Heart right ventricle (tissue), 16 donors: ENCODE measurements around the gene KRTAP1-5. TPM values are rescaled to one million over a fixed set of nuclear protein-coding genes. Genes with fewer than 3 reads are reported as not detected.

ENCODE experiments used
- ATAC-seq, 8 donors: fragments of 200-7000 bp; cut with Tn5 transposase; one replicate each; pipeline ENCODE4 v1.9.1; 2020; ENCODE audit warnings: mild to moderate bottlenecking in 8 of 8, moderate library complexity in 8 of 8, moderate number of reproducible peaks in 1 of 8
- DNase-seq, 2 donors: peaks; one replicate each; pipeline ENCODE4 v3.0.0-alpha.2; 2020
- H3K27ac ChIP-seq, 10 donors: fragments of 200-600 bp; sonication (generic) in 2 of 10; one replicate each; pipeline versions ENCODE4 v1.5.0 to v1.8.0; 2020 to 2022; ENCODE audit warnings: mild to moderate bottlenecking in 3 of 10
- H3K27me3 ChIP-seq, 7 donors: fragments of 200-600 bp; one replicate each; pipeline ENCODE4 v1.8.0; 2021 to 2022; ENCODE audit warnings: mild to moderate bottlenecking in 2 of 7
- H3K36me3 ChIP-seq, 9 donors: fragments of 200-600 bp; sonication (generic) in 1 of 9; one replicate each; pipeline versions ENCODE4 v1.5.0 to v1.8.0; 2020 to 2022; ENCODE audit warnings: mild to moderate bottlenecking in 2 of 9
- H3K4me1 ChIP-seq, 9 donors: fragments of 200-600 bp; sonication (generic) in 1 of 9; one replicate each; pipeline versions ENCODE4 v1.5.0 to v1.8.0; 2020 to 2022; ENCODE audit warnings: mild to moderate bottlenecking in 4 of 9
- H3K4me3 ChIP-seq, 10 donors: fragments of 200-600 bp; sonication (generic) in 2 of 10; one replicate each; pipeline versions ENCODE4 v1.5.0 to v1.8.0; 2020 to 2022; ENCODE audit warnings: mild to moderate bottlenecking in 7 of 10, moderate library complexity in 2 of 10
- H3K9me3 ChIP-seq, 11 donors: fragments of 200-600 bp in 10 of 11; sonication (generic) in 2 of 11; one replicate each; pipeline versions ENCODE4 v1.5.0 to v1.8.0; 2013 to 2022; ENCODE audit warnings: mild to moderate bottlenecking in 2 of 11, control low read depth in 1 of 11, moderate library complexity in 1 of 11
- WGBS, 2 donors: extraction: QIAGEN DNeasy Blood & Tissue Kit; methylation state at CpG; one replicate each; pipeline ENCODE4 v1.1.7; 2013; ENCODE audit warnings: inconsistent platforms in 1 of 2; 5-methylcytosine and 5-hydroxymethylcytosine counted together
- intact Hi-C, 10 donors: fragments of 100-400 bp; cut with DNase I; formaldehyde crosslinking; loops; one replicate each; pipeline versions ENCODE4 v1.11.1 to v1.14.2; 2022
- long read RNA-seq, 3 donors: library from polyadenylated mRNA; unstranded; transcript quantifications; one replicate each; pipeline ENCODE4 v2.0.0, GENCODE V29; 2020 to 2021
- polyA plus RNA-seq, 2 donors: library from polyadenylated mRNA; stranded (reverse); fragments of 200-250 nt; gene quantifications; one replicate each; pipeline ENCODE4 v1.2.3, GENCODE V29; 2013
- total RNA-seq, 10 donors: library from RNA; stranded (reverse); fragmentation: NEBNext Ultra II Directional in 3 of 10; extraction: Animal tissue kit (Norgen Biotek cat#: 25700) in 3 of 10; gene quantifications; one replicate each; pipeline versions ENCODE4 v1.2.1 to v1.2.4, GENCODE V29; 2021 to 2023
- TF ChIP-seq, protein P1 (sequence below), 9 donors: fragments of 200-600 bp; sonication (generic) in 2 of 9; IDR thresholded peaks; one replicate each; pipeline versions ENCODE4 v1.5.0 to v1.8.0; 2021 to 2022; ENCODE audit warnings: antibody characterized with exemption in 9 of 9, mild to moderate bottlenecking in 5 of 9, moderate library complexity in 1 of 9
- donor health status: Arrhythmogenic right ventricular cardiomyopathy.
- donor health status: ischemic (EF 13 %, LVEDD 7.1; RV severe dilation, severe dysfunction).
- donor health status: healthy with polysubstance abuse.
- donor health status: DM: no; HTN: yes; CAD: no.
- donor health status: DM: no; HTN: no; CAD: no.
- donor health status: ischemic (EF 25% LVEDD 6.9; RV normal size, moderate dysfunction).
- donor health status: ischemic (EF 25% LVEDD 5.7; RV mildly dilated, moderate dysfunction).
- donor health status: healthy.
- donor health status: DM: yes; HTN: yes; CAD: no.
- donor health status: Ischemic cardiomyopathy.
- donor health status: ischemic (EF 35%, LVEDD 5.7; RV mildly dilated, moderate dysfunction).
- donor health status: nonischemic (EF 11% LVEDD 7.7; RV severe dilation, severe dysfunction).
- donor health status: DM: yes; HTN: yes; CAD: no.
- donor health status: PGD.
- donor health status: ischemic (EF 29% LVEDD 5.4; RV normal size, mild dysfunction).
- donor health status: nonischemic (EF 23%, LVEDD 6.1; RV moderate dilation, normal function).

KRTAP1-5 gene, protein sequence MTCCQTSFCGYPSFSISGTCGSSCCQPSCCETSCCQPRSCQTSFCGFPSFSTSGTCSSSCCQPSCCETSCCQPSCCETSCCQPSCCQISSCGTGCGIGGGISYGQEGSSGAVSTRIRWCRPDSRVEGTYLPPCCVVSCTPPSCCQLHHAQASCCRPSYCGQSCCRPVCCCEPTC
- not detected for total RNA-seq
- not detected for polyA plus RNA-seq
- long read RNA-seq, donor 1 = 0 reads
- long read RNA-seq, donor 2 = 0 reads
- long read RNA-seq, donor 3 = 0 reads

DNA sequence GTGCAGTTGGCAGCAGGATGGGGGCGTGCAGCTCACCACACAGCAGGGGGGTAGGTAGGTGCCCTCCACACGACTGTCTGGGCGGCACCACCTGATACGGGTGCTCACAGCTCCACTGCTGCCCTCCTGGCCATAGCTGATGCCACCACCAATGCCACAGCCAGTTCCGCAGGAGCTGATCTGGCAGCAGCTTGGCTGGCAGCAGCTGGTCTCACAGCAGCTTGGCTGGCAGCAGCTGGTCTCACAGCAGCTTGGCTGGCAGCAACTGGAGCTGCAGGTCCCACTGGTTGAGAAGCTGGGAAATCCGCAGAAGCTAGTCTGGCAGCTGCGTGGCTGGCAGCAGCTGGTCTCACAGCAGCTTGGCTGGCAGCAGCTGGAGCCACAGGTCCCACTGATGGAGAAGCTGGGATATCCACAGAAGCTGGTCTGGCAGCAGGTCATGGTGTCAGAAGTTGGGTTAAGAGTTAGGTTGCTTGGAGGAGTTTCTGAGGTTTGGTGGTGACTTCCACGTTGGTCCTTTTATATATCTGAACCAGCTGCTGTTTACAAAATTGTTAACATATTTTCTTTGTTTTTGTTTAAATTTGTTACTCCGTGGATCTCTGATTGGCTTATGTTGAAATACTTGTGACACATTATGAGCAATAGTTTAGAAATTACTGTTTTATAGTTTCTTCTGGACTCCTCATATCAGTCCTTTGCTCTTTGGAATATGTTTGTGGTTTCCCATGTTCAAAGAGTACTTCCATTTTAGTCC, at the start of gene KRTAP1-5:
TSS of gene KRTAP1-5 (minus strand) at position 494 of the 757 bp plus-strand sequence. CDS start at position 441, 53 bp downstream.
- no peaks in the 10 kb centered on the region for H3K36me3 ChIP-seq
- WGBS, 2 donors = 67 to 75% methylated on average over 9 of the region's 9 CpGs
- DNase-seq (no peak), ATAC-seq (no peak)
- H3K4me1 ChIP-seq = no peaks in the 10 kb centered on the region
- H3K4me3 ChIP-seq = no peak within 1 kb of the TSS
- TF ChIP-seq, protein P1, sequence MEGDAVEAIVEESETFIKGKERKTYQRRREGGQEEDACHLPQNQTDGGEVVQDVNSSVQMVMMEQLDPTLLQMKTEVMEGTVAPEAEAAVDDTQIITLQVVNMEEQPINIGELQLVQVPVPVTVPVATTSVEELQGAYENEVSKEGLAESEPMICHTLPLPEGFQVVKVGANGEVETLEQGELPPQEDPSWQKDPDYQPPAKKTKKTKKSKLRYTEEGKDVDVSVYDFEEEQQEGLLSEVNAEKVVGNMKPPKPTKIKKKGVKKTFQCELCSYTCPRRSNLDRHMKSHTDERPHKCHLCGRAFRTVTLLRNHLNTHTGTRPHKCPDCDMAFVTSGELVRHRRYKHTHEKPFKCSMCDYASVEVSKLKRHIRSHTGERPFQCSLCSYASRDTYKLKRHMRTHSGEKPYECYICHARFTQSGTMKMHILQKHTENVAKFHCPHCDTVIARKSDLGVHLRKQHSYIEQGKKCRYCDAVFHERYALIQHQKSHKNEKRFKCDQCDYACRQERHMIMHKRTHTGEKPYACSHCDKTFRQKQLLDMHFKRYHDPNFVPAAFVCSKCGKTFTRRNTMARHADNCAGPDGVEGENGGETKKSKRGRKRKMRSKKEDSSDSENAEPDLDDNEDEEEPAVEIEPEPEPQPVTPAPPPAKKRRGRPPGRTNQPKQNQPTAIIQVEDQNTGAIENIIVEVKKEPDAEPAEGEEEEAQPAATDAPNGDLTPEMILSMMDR (IDR thresholded peaks at IDR 0.05) = no peak
- H3K27me3 ChIP-seq = peaks cover 0 to 47% (median 26%) of the 10 kb centered on the region in 7 donors
- intact Hi-C loops = no loop called here
- H3K9me3 ChIP-seq = peaks cover 0 to under 1% (median 0%) of the 10 kb centered on the region in 11 donors
- H3K27ac ChIP-seq = no peak within 1 kb of the TSS

DNA sequence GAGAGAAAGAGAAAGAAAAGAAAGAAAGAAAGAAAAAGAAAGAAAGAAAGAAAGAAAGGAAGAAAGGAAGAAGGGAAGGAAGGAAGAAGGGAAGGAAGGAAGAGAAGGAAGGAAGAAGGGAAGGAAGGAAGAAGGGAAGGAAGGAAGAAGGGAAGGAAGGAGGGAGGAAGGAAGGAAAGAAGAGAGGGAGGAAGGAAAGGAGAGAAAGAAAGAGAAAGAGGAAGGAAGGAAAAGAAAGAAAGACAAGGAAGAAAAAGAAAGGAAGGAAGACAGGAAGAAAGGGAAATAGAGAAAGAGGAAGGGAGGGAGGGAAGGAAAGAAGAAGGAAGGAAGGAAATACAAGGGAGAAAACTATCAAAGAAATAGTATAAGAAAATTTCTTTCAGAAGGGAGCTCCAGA, 49.8 kb upstream of the KRTAP1-5 start:
- intact Hi-C loops = no loop called here
- ATAC-seq = no peak

DNA sequence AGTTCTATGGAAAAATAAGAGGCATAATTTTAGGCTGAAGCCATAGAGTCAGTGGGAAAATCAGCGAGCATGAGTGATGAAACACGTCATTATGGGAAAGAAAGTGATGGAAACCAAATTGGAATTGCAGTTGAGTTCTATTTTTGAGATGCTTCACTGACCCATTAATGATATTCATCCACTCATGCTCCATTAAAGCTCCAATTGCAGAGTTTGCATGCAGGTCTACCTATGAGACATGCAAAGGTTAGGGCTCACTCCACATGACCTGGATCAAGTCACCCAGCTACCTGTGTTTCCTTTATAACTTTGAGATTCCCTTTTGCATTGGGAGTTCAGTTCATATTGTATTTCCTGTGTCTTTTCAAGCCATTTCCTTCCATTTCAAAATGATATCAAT, 46.7 kb upstream of the KRTAP1-5 start:
- no peaks in the 10 kb centered on the region for H3K36me3 ChIP-seq
- 88 to 90% methylated on average over 2 of the region's 2 CpGs for WGBS, 2 donors
- TF ChIP-seq, protein P1 (IDR thresholded peaks at IDR 0.05) = no peak
- H3K4me1 ChIP-seq = no peaks in the 10 kb centered on the region
- peaks cover 3 to 21% (median 11%) of the 10 kb centered on the region in 7 donors for H3K27me3 ChIP-seq
- no peaks in the 10 kb centered on the region for H3K9me3 ChIP-seq
- ATAC-seq (no peak), DNase-seq (no peak)
- intact Hi-C loops = no loop called here
- H3K4me3 ChIP-seq = no peak overlapping the region
- H3K27ac ChIP-seq = no peak overlapping the region

More for the DNA sequence above, 49.8 kb upstream of the KRTAP1-5 start:
- TF ChIP-seq, protein P1 (IDR thresholded peaks at IDR 0.05) = no peak
- Histone ChIP-seq H3K27ac (no peak overlapping the region), H3K36me3 (no peaks in the 10 kb centered on the region), H3K27me3 (peaks cover 3 to 35% (median 13%) of the 10 kb centered on the region in 7 donors), H3K9me3 (no peaks in the 10 kb centered on the region), H3K4me1 (no peaks in the 10 kb centered on the region), H3K4me3 (no peak overlapping the region)
- no peak for DNase-seq

DNA sequence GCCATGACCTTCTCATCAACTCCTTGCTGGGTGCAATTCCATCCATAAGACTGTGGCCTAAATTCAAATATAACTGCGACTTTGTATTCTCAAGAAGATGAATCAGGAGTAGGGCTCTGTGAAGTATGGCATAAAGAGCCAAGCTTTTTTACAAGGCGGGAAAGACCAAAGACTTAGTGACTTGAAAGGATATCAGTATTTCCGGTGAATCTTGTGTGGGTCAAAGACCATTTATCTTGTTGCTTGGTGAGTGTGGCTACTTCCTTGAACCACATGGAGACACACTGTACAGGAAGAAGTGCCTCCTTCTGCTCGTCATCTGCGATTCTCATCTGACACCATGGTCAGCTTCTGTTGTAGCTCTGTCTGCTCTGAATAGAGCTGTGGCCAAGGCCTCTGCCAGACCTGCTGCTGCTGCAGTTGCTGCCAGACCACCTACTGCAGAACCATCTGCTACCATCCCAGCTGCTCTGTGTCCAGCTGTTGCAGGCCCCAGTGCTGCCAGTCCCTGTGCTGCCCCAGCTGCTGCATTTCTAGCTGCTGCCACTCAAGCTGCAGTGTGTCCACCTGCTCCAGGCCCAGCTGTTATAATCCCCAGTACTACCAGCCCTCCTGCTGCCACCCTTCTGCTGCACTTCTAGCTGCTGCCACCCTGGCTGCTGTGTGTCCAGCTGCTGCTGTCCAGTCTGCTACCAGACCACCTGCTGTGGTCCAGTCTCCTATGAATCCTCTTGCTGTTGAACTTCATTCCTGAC, 44.8 kb upstream of the KRTAP1-5 start:
- 80 to 86% methylated on average over 5 of the region's 5 CpGs for WGBS, 2 donors
- H3K9me3 ChIP-seq = no peaks in the 10 kb centered on the region

More for the DNA sequence above, 44.8 kb upstream of the KRTAP1-5 start:
- H3K4me1 ChIP-seq = no peaks in the 10 kb centered on the region
- ATAC-seq (no peak), DNase-seq (no peak)
- intact Hi-C loops = no loop called here
- H3K36me3 ChIP-seq = no peaks in the 10 kb centered on the region
- no peak overlapping the region for H3K4me3 ChIP-seq
- H3K27me3 ChIP-seq = peaks cover 0 to 20% (median 8%) of the 10 kb centered on the region in 7 donors
- TF ChIP-seq, protein P1 (IDR thresholded peaks at IDR 0.05) = no peak
- H3K27ac ChIP-seq = no peak overlapping the region
